Measurements from ENCODE around the gene RETN. TPM values are rescaled to one million over a fixed set of nuclear protein-coding genes. Genes with fewer than 3 reads are reported as not detected.

Gene RETN
- total RNA-seq, 1 donor: not detected

DNA sequence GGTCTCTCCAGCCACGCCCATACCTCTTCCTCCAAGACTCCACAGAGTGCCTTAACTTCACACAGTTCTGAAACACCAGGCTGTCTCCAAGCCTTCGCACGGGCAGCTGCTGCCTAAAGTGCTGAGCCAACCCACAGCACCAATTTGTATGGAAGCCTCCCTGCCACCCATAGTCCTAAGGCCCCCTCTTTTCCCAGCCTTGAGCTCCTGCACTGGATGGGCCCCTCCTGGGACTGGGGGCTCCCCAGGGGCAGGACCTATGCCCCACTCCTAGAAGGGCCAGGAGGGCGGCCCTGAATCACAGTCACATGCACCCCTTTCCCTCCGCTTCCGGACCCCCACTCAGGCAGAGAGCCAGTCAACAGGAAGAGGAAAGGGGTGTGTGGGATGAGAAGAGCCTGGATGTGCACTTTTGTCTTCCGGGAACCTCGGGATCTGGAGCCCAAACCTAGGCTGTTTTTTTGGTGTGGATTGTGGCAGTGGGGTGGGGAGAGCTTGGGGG lies 38.2 kb downstream of the RETN start:
- H4K20me1 ChIP-seq (ENCODE audit: insufficient read depth, low read length): no peaks in the 10 kb centered on the region
- no peaks in the 10 kb centered on the region for H3K27me3 ChIP-seq (ENCODE audit: insufficient read depth, low read length)
- DNase-seq (ENCODE audit: insufficient read length, low spot score, missing footprints): no peak
- H3K4me1 ChIP-seq (ENCODE audit: insufficient read depth, low read length): no peaks in the 10 kb centered on the region
- no peak overlapping the region for H3K4me2 ChIP-seq (ENCODE audit: insufficient read depth, low read length)
- no peaks in the 10 kb centered on the region for H3K79me2 ChIP-seq (ENCODE audit: insufficient read depth, low read length)
- no peak overlapping the region for H2AFZ ChIP-seq (ENCODE audit: low read length)
- no peak overlapping the region for H3K27ac ChIP-seq (ENCODE audit: low read depth, low read length)
- no peaks in the 10 kb centered on the region for H3K9me3 ChIP-seq (ENCODE audit: low read depth, low read length)
- H3K36me3 ChIP-seq (ENCODE audit: insufficient read depth, low read length): no peaks in the 10 kb centered on the region
- TF ChIP-seq, protein P1, sequence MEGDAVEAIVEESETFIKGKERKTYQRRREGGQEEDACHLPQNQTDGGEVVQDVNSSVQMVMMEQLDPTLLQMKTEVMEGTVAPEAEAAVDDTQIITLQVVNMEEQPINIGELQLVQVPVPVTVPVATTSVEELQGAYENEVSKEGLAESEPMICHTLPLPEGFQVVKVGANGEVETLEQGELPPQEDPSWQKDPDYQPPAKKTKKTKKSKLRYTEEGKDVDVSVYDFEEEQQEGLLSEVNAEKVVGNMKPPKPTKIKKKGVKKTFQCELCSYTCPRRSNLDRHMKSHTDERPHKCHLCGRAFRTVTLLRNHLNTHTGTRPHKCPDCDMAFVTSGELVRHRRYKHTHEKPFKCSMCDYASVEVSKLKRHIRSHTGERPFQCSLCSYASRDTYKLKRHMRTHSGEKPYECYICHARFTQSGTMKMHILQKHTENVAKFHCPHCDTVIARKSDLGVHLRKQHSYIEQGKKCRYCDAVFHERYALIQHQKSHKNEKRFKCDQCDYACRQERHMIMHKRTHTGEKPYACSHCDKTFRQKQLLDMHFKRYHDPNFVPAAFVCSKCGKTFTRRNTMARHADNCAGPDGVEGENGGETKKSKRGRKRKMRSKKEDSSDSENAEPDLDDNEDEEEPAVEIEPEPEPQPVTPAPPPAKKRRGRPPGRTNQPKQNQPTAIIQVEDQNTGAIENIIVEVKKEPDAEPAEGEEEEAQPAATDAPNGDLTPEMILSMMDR (IDR thresholded peaks at IDR 0.05; ENCODE audit: extremely low read depth, low read depth, low read length): no peak
- no peak overlapping the region for H3K4me3 ChIP-seq (ENCODE audit: insufficient read depth, low read length)

DNA sequence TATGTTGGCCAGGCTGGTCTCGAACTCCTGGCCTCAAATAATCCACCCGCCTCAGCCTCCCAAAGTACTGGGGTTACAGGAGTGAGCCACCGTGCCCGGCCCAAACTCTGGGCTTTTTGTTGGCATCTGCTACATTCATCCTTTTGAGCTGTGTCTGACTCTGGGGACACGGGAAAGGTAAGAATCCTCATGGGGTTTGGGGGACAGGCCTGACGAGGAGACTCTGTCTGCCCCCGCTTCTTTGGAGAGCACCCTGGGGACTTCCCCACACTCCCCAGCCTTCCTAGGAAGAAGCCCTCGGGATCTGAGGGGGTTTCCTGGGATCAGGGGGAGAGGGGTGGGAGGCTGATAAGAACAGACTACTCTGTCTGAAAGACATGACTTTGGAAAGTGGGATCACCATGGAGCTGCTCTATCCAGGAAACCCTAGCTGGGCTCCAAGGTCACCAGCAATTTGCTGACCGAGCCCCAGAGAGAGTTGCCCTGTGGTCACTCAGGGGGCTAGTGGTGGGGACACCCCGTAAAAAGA lies 41.1 kb downstream of the RETN start:
- Histone ChIP-seq H3K27me3 (ENCODE audit: insufficient read depth, low read length) (no peaks in the 10 kb centered on the region), H3K27ac (ENCODE audit: low read depth, low read length) (no peak overlapping the region), H4K20me1 (ENCODE audit: insufficient read depth, low read length) (no peaks in the 10 kb centered on the region), H3K9me3 (ENCODE audit: low read depth, low read length) (no peaks in the 10 kb centered on the region), H2AFZ (ENCODE audit: low read length) (no peak overlapping the region), H3K4me2 (ENCODE audit: insufficient read depth, low read length) (no peak overlapping the region), H3K36me3 (ENCODE audit: insufficient read depth, low read length) (no peaks in the 10 kb centered on the region), H3K79me2 (ENCODE audit: insufficient read depth, low read length) (no peaks in the 10 kb centered on the region), H3K4me1 (ENCODE audit: insufficient read depth, low read length) (no peaks in the 10 kb centered on the region), H3K4me3 (ENCODE audit: insufficient read depth, low read length) (no peak overlapping the region)
- DNase-seq (ENCODE audit: insufficient read length, low spot score, missing footprints): peak; percentile 27
- TF ChIP-seq, protein P1 (IDR thresholded peaks at IDR 0.05; ENCODE audit: extremely low read depth, low read depth, low read length): no peak

DNA sequence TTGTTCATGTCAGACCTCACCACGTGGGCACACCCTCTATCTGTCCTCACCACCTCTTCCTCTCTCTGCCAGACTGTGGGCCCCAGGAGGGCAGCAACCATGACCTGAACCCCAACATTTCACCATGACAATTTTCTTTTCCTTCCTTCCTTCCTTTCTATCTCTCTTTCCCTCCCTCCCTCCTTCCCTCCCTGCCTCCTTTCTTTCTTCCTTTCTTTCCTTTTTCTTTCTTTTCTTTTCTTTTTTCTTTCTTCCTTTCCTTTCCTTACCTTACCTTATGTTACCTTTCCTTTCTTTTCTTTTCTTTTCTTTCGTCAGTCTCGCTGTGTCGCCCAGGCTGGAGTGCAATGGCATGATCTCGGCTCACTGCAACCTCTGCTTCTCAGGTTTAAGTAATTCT lies 41.8 kb downstream of the RETN start:
- no peak overlapping the region for H3K27ac ChIP-seq (ENCODE audit: low read depth, low read length)
- H3K79me2 ChIP-seq (ENCODE audit: insufficient read depth, low read length): no peaks in the 10 kb centered on the region
- H3K9me3 ChIP-seq (ENCODE audit: low read depth, low read length): no peaks in the 10 kb centered on the region
- no peaks in the 10 kb centered on the region for H3K4me1 ChIP-seq (ENCODE audit: insufficient read depth, low read length)
- no peak overlapping the region for H3K4me2 ChIP-seq (ENCODE audit: insufficient read depth, low read length)
- no peak overlapping the region for H3K4me3 ChIP-seq (ENCODE audit: insufficient read depth, low read length)
- TF ChIP-seq, protein P1 (IDR thresholded peaks at IDR 0.05; ENCODE audit: extremely low read depth, low read depth, low read length): no peak
- no peak overlapping the region for H2AFZ ChIP-seq (ENCODE audit: low read length)
- no peaks in the 10 kb centered on the region for H4K20me1 ChIP-seq (ENCODE audit: insufficient read depth, low read length)
- DNase-seq (ENCODE audit: insufficient read length, low spot score, missing footprints): no peak
- no peaks in the 10 kb centered on the region for H3K27me3 ChIP-seq (ENCODE audit: insufficient read depth, low read length)
- no peaks in the 10 kb centered on the region for H3K36me3 ChIP-seq (ENCODE audit: insufficient read depth, low read length)

DNA sequence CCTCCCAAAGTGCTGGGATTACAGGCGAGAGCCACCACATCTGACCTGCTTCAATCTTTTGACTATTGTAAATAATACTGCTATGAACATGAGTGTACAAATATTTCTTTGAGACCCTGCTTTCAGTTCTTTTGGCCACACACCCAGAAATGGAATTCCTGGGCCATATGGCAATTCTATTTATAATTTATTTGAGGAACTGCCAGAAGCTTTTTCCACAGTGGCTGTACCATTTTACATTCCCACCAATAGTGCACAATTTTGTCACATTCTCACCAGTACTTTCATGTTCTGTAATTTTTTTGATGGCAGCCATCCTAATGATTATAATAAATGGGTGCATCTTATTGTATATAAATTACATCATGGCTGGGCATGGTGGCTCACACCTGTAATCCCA lies 46.8 kb downstream of the RETN start:
- Histone ChIP-seq H3K9me3 (ENCODE audit: low read depth, low read length) (peaks cover 2% of the 10 kb centered on the region), H2AFZ (ENCODE audit: low read length) (no peak overlapping the region), H3K4me3 (ENCODE audit: insufficient read depth, low read length) (no peak overlapping the region), H3K36me3 (ENCODE audit: insufficient read depth, low read length) (no peaks in the 10 kb centered on the region), H3K4me2 (ENCODE audit: insufficient read depth, low read length) (no peak overlapping the region), H3K4me1 (ENCODE audit: insufficient read depth, low read length) (no peaks in the 10 kb centered on the region), H3K27ac (ENCODE audit: low read depth, low read length) (no peak overlapping the region), H3K27me3 (ENCODE audit: insufficient read depth, low read length) (no peaks in the 10 kb centered on the region), H3K79me2 (ENCODE audit: insufficient read depth, low read length) (no peaks in the 10 kb centered on the region), H4K20me1 (ENCODE audit: insufficient read depth, low read length) (no peaks in the 10 kb centered on the region)
- TF ChIP-seq, protein P1 (IDR thresholded peaks at IDR 0.05; ENCODE audit: extremely low read depth, low read depth, low read length): no peak
- no peak for DNase-seq (ENCODE audit: insufficient read length, low spot score, missing footprints)

Data from osteoblast (primary cell).